Dedifferentiated amniotic fluid mesenchymal stem cell (primary cell): ENCODE data around the gene CHRM4.

Experiments
- DNase-seq: peaks from one replicate; pipeline ENCODE4 v3.0.0-alpha.2; 2016; ENCODE audit errors: extremely low spot score

CHRM4 gene

GRCh38 chr11:46347637-46348311, 43.8 kb downstream of the CHRM4 start:
- no peak for DNase-seq

- DNase-seq = peak; percentile 57
Measured at GRCh38 chr11:46346886-46347636, 44.5 kb downstream of the CHRM4 start, which contains the start of gene DGKZ. TSS of gene DGKZ (plus strand) at chr11:46347463. CDS start at chr11:46347660, 197 bp downstream.

GRCh38 chr11:46345881-46346484, 45.6 kb downstream of the CHRM4 start:
- DNase-seq = no peak

- DNase-seq = no peak
Measured at GRCh38 chr11:46345131-46345597, 46.4 kb downstream of the CHRM4 start.

- DNase-seq = no peak
Measured at GRCh38 chr11:46343520-46343919, 48.1 kb downstream of the CHRM4 start.

GRCh38 chr11:46342239-46342638, 49.3 kb downstream of the CHRM4 start:
- DNase-seq = no peak

- no peak for DNase-seq
Measured at GRCh38 chr11:46341454-46341853, 50.1 kb downstream of the CHRM4 start.

- DNase-seq = no peak
Measured at GRCh38 chr11:46339816-46340215, 51.8 kb downstream of the CHRM4 start.

- peak; percentile 44 for DNase-seq
Measured at GRCh38 chr11:46338988-46339666, 52.4 kb downstream of the CHRM4 start.

GRCh38 chr11:46338636-46338987, 53.0 kb downstream of the CHRM4 start:
- DNase-seq = no peak

- no peak for DNase-seq
Measured at GRCh38 chr11:46337626-46338345, 53.8 kb downstream of the CHRM4 start.

GRCh38 chr11:46336563-46337180, 54.9 kb downstream of the CHRM4 start:
- DNase-seq = no peak

- no peak for DNase-seq
Measured at GRCh38 chr11:46335890-46336562, 55.5 kb downstream of the CHRM4 start.

- no peak for DNase-seq
Measured at GRCh38 chr11:46335271-46335670, 56.3 kb downstream of the CHRM4 start.

GRCh38 chr11:46334211-46334610, 57.4 kb downstream of the CHRM4 start:
- no peak for DNase-seq
